Measurements from ENCODE around the gene GRIK1.

Gene GRIK1

GRCh38 chr21:29671728-29672127, 268.1 kb downstream of the GRIK1 start:
- DNase-seq (ENCODE audit: low spot score): no peak

DNA sequence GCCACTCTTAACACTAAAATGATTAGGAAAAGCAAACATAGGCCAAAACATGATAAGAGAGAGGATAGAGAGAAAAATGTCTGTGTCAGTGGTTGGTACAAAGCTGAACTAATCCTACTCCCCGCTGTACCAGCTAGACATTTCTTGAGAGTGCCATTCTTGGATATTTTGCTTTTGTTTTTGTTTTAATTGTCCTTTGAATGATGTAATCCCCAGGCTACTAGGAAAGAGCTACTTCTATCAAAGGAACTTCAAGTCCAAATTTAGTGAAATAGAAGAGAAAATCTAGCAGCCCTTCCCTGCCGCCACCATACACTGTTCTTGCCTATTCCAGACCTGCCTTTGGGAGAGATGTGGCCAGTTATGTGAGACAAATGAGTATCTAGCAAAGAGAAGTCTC, 269.6 kb downstream of the GRIK1 start:
- no peak for DNase-seq (ENCODE audit: low spot score)

GRCh38 chr21:29669416-29669815, 270.4 kb downstream of the GRIK1 start:
- DNase-seq (ENCODE audit: low spot score): no peak

DNA sequence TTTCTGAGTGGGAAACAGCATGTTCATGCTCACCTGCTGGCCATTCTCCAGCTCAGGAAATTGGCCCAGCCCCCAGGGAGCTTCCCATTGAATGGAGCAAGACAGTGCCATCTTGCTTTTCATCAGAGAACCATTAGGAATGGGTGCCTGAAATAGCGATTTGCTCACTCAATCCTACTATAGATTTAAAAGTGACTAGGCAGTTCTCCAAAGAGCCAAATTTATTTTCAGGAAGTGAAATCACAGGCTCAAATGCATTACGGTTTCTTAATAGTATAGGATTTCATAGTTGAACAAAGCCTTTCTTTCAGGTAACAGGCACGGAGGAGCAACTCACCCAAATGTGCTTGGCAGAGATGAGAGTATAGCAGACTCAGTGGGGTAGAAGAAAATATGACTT, 272.1 kb downstream of the GRIK1 start:
- DNase-seq (ENCODE audit: low spot score): no peak

- no peak for DNase-seq (ENCODE audit: low spot score)
Observed at GRCh38 chr21:29664615-29665014, 275.2 kb downstream of the GRIK1 start.

GRCh38 chr21:29661672-29662442, 277.9 kb downstream of the GRIK1 start:
- DNase-seq (ENCODE audit: low spot score): no peak

GRCh38 chr21:29660047-29660720, 279.6 kb downstream of the GRIK1 start:
- DNase-seq (ENCODE audit: low spot score): no peak

GRCh38 chr21:29658934-29659203, 280.9 kb downstream of the GRIK1 start:
- no peak for DNase-seq (ENCODE audit: low spot score)

DNA sequence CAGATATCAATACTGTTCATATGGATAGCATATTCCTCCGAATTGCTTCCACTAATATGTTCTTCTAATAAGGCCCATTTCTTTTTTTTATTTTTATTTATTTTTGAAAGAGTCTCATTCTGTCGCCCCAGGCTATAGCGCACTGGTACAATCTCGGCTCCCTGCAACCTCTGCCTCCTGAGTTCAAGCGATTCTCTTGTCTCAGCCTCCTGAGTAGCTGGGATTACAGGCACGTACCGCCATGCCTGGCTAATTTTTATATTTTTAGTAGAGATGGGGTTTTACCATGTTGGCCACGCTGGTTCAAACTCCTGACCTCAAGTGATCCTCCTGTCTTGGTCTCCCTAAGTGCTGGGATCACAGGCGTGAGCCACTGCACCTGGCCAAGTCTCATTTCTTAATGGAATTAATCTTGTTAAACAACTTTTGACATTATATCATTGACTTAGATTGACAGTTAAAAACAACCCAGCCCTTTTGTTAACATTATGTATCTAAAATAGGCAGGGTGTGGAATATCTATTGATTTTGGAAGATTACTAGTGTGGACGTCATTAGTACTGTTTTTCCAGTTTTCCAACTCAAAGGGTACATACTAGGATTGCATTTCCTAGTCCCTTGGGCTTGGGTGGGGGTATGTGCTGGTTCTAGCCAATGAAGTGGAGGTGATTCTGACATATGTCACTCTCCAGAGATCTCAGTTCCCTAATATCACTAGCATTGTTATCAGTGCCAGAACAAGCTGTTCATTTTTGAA, 281.4 kb downstream of the GRIK1 start:
- DNase-seq (ENCODE audit: low spot score): no peak

- DNase-seq (ENCODE audit: low spot score): no peak
Observed at GRCh38 chr21:29657240-29657989, 282.4 kb downstream of the GRIK1 start.

- DNase-seq (ENCODE audit: low spot score): no peak
Observed at GRCh38 chr21:29656504-29657239, 283.1 kb downstream of the GRIK1 start.

- DNase-seq (ENCODE audit: low spot score): no peak
Observed at GRCh38 chr21:29655577-29655976, 284.2 kb downstream of the GRIK1 start.

DNA sequence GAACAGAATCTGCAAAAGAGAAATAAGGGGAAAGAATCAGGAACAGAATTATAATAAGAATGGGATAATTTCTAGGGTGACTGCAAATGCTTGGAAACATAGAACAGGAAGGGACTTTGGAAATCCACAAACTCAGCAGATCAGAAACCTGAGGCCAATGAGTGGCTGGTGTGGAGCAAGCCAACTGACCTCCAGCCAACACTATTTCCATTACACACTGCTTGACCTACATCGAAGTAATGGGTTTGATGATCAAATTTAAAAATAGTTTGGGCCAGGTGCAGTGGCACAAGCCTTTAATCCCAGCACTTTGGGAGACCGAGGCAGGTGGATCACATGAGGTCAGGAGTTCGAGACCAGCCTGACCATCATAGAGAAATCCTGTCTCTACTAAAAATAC, 284.9 kb downstream of the GRIK1 start:
- no peak for DNase-seq (ENCODE audit: low spot score)

DNA sequence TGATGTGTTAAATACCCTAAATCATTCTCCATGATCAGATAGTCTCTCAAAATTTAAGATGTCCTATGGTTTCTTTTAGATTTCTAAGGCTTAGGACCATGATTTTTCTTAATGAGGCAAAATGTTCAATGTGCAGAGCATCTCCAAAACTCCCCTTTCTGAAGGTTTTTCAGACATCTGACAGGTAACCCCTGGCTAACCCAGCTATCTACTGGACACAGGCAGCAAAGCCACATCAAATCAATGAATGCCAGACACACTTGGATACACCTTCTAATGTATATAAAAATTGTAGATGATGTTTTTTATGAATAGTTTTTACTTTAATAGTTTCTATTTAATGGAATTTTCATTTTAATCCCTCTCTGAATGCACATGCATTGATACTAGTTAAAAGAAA, 285.6 kb downstream of the GRIK1 start:
- DNase-seq (ENCODE audit: low spot score): no peak

DNA sequence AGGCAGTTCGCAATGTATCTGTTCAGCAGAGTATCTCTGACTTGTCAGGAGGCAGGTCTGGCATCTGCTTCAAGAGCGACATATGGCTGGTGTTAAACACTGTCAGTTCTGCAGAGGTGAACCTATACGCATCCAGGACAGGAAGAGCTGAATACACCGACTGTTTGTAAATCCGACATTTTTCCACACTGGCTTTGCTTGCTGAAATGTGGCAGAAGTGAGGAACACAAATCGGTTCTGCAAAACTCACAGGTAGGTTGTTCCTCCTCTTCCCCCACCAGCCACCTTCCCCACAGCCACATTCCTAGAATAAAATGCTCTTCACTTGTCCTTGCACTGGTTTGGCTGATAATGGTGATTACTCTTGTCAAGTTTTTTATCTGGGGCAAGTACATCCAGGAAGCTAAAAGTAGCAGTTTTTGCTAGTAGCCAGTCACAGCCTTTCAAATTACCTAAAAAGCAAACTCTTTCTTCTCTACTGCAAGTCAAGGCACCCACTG, 289.2 kb downstream of the GRIK1 start:
- no peak for DNase-seq (ENCODE audit: low spot score)

GRCh38 chr21:29649406-29649814, 290.4 kb downstream of the GRIK1 start:
- DNase-seq (ENCODE audit: low spot score): no peak

- DNase-seq (ENCODE audit: low spot score): no peak
Observed at GRCh38 chr21:29648710-29649240, 291.0 kb downstream of the GRIK1 start.

- DNase-seq (ENCODE audit: low spot score): no peak
Observed at GRCh38 chr21:29647353-29647781, 292.4 kb downstream of the GRIK1 start.

- DNase-seq (ENCODE audit: low spot score): no peak
Observed at GRCh38 chr21:29645666-29646553, 293.9 kb downstream of the GRIK1 start.

DNA sequence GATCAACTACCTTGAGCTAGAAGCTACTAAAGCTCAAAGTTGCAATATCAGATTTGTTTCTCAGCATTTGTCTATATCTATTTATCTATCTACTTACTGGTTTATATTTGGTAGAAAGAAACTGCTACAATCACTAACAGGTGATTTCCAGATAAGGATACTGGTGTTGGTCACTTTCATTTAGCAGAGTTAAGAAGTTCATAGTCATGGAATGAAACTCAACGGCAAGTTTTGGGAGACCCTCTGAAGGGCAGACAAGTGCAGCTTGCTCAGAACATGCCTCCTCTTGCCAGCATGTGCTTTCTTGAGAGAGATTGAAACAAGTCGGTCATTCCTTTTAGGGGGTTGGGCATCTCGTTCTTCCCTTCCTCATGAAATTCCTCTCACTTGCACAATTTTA, 296.5 kb downstream of the GRIK1 start:
- no peak for DNase-seq (ENCODE audit: low spot score)
